Lower leg skin (tissue), 3 donors: Measurements from ENCODE around the gene F10.

Experiments
- CTCF ChIP-seq, 3 donors: fragments of 450-650 bp; IDR thresholded peaks; one replicate each; pipeline ENCODE4 v1.5.1; 2016; ENCODE audit warnings: antibody characterized with exemption in 3 of 3, mild to moderate bottlenecking in 3 of 3, moderate library complexity in 2 of 3
- POLR2A ChIP-seq, 2 donors: fragments of 450-650 bp; IDR thresholded peaks; one replicate each; pipeline ENCODE4 v1.6.1; 2016 to 2017; ENCODE audit warnings: antibody characterized with exemption in 2 of 2, mild to moderate bottlenecking in 1 of 2, moderate library complexity in 1 of 2

- TF ChIP-seq CTCF (IDR thresholded peaks at IDR 0.05) (no peak), POLR2A (IDR thresholded peaks at IDR 0.05) (no peak)
These were observed 39.1 kb upstream of the F10 start for GRCh38 chr13:113083402-113084061.
